Inflammatory macrophage treated with lipopolysaccharide for 1 hour (primary cell): ENCODE data around the gene AGBL4.
A peak's percentile ranks its signal among the peaks of the same experiment; 100 is the strongest.

Source experiments
- DNase-seq, 2 donors: peaks; one replicate each; pipeline ENCODE4 v3.0.0-alpha.2; 2020 to 2022

AGBL4 gene

DNA sequence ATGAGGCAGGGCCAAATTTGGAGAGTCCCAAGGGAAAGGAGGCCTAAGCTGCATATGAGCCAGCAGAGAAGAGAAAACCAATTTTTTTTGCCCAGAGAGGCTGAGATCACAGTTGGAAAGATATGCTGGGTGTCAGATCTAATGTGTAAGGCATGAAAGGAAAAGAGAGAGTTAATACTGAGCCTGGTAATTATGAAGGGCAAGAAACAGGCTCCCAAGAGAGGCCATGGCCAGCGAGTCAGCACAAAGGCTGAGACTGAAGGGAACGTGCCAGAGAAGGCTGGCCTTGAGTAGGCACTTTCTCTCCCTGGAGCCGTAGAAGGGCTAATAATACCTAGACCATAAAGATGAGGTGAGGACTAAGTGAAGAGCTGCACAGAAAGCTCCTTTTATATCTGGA lies 1215.3 kb downstream of the AGBL4 start:
- DNase-seq, result no peak

DNA sequence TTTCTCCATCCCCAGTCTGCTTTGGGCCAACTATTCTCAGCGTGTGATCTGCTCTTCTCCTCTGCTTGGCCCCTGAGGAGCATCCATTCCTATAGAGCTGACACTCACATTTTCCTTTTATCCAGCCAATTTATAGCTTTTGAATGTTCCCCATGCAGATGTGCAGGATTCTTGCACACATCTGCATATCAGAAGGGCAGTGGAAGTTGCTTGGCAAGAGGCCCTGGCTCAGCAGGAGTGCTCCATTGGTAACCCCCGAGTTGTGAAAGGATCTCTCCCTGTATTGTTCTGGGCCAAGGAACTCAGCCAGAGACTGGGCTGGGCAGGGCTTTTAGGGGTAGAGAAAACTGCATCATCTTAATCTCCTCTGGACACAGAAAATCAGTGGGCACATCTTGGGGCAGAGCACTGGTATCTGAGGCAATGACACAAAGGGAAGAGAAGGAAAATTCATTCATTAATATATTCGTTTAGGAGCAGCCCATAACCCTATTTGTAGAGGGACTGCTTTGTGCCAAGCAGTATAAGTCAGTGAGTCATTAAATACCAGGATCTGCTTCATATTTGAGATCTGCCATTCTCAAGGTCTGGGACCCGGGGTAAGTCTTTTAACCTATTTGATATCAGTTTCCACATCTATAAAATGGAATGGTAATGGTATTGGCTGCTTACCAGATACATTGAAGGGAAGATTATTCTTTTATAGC lies 1216.0 kb downstream of the AGBL4 start:
- no peak for DNase-seq

DNA sequence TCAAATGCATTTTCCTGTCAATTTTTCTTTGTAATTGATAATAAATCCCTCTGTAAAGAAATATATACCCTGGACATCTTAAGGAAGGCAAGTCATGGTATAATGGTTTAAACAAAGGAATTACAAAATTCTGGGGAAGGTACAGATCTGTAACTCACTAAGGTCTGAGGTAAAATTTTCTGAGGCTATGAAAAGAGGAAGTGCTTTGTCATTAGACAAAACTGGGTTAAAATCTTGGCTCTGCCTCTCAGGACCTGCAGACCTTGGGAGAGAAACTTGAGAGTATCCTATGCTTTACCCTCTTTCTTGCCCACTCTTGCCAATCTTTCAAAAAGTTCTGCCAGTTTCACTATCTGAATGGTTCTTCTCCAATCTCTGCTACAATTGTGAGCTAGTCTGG lies 1220.3 kb downstream of the AGBL4 start:
- DNase-seq, result no peak

DNA sequence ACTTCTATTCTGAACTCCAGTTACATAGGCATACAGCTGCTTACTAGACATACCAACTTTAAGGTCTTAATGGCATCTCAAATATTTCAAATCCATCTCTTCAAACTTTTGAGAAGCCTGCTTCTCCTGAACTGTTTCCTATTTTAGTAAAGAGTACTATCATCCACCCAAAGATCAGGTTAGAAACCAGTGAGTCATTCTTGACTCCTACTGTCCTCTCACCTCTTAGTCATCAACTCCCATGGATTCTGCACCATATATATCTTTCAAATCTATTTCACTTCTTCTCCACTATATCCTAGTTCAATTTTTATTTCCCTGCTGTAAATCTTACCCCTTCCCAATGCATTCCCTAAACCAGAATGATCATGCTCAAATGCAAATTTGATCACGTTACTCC lies 1228.9 kb downstream of the AGBL4 start:
- DNase-seq, result peak in 1 of 2 donors; percentile 18

DNA sequence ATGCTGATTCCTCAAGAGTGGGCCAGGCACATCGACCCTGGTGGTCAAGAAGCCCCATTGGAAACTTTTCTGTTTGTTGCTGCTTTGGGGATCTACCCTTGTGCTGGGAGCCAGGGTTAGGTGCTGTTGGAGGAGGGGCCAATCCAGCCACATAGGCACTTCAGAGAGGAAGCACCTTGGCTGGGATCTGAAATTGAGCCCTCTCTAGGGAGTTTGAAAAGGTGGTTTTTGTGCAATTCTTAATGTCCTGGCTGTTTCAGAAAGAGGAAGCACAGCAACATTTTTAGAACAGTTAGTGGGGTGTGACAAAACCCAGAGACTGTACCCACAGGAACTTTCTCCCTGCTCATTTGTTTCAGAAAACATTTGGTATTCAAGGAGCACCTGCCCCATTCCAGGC lies 1229.9 kb downstream of the AGBL4 start:
- no peak for DNase-seq

DNA sequence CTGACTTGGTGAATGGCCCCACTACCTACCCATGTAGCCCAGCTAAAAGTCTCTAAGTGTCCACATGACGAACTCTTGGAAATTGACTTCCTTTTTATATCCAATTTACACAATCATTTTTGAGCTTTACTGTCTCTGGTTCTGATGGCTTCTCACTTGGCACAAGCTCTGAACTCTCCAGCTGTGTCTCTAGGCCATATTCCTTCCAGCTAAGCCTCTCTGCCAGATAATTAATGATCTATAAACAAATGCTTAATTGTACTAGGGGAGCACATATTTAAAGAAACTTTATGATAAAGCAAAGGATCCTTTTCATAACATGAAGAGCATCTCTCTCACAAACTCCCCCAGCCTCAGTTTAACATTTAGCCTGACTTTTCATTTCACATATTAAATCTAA lies 1230.8 kb downstream of the AGBL4 start:
- DNase-seq, result no peak

DNA sequence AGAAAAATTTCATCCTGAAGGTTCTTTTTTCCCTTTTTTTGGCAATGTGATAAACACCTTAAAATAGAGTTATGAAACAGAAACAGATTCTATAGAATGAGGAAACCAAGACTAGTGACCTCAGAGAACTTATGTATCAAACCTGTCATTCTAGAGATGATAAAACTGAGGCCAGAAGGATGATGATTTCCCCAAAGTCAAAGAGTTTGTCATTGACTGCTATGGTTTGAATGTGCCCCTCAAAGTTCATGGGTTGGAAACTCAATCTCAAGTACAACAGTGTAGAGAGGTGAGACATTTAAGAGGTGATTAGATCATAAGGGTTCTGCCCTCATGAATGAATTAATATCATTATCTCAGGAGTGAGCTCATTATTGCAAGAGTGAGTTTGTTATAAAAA lies 1233.4 kb downstream of the AGBL4 start:
- DNase-seq, result peak in 1 of 2 donors; percentile 4

DNA sequence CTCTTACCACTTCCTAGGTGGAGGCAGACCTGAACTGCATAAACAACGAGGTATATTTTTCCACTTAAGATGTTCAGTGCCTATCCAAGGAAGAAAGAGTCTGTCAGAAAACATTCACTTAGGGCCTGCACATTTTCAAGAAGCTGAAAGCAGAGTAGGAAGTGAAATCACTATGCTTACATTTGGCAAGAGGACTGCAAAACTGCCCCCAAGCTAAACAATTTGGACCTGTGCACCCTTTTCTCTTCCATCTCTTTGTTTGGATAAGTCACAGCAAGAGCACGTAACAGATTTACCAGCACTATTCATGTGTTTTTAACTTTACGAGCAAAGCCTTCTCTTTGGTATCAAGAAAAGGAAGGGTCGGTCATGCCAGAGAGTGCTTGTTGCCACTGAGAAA lies 1233.9 kb downstream of the AGBL4 start:
- DNase-seq, result no peak

DNA sequence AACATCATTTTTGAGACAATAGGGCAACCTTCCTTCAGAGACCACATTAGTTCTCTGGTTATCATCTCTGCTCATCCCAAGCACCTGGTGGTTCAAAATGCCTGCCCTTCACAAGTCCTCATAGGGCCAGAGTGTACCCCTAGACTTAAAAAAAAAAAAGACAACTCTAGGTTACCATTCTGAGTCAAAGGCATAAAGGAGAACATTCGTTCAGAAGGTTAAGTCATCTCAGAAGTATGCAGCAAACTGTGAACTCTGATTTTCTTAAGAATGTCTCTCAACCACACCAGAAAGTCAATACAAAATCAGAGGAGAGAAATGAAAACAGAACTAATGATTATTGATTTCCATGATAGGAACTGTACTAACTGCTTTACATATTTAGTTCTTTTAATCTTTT lies 1237.9 kb downstream of the AGBL4 start:
- no peak for DNase-seq

DNA sequence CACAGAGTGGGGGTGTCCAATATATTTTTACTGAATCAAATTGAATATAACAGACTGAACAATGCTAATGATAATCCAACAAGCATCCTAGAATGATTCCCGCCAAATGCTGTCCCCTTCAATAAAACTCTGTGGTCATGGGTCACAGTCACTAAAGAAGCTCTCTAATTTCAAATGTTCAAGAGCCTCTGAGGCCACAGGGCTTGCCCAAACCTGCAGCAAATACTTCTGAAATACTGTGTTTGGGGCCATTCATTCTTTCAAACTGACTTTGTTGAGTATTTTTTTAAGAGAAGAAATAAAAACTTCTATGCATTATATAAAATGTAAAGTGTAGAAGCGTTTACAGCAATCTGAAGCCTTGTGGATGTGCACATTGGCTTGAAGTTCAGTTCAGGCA lies 1239.5 kb downstream of the AGBL4 start:
- DNase-seq, result no peak

DNA sequence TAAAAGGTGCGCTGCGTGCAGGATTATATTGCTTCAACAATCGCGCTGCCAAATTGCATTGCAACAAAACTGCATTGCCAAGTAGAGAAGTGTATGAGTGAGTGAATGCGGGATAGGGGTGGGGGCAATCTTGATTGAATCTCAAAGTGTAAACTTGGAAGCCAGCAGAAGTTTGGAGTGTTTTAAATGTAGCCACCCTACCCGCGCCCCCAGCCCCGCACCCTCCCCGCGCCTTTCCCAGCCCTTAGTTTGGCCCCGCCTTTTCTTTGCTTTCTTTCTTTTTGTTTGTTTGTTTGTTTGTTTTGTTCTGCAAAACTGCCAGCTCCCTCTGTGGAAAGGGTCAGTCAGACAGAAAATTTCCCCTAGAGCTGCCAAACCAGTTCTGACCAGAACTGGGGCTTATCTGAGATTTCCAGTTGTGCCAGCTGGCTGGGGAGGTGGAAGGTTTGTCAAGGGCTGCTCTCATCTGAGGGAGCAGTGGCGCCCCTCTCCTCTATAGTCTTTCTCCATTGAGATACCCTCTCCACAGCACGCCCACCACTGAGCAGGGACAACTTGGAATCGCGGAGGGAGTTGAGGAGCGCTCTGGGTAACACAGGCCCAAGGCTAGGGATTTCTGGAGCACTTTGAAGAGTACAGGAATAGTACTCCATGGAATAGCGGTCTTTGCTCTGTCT lies 1246.4 kb downstream of the AGBL4 start:
- DNase-seq, result no peak

DNA sequence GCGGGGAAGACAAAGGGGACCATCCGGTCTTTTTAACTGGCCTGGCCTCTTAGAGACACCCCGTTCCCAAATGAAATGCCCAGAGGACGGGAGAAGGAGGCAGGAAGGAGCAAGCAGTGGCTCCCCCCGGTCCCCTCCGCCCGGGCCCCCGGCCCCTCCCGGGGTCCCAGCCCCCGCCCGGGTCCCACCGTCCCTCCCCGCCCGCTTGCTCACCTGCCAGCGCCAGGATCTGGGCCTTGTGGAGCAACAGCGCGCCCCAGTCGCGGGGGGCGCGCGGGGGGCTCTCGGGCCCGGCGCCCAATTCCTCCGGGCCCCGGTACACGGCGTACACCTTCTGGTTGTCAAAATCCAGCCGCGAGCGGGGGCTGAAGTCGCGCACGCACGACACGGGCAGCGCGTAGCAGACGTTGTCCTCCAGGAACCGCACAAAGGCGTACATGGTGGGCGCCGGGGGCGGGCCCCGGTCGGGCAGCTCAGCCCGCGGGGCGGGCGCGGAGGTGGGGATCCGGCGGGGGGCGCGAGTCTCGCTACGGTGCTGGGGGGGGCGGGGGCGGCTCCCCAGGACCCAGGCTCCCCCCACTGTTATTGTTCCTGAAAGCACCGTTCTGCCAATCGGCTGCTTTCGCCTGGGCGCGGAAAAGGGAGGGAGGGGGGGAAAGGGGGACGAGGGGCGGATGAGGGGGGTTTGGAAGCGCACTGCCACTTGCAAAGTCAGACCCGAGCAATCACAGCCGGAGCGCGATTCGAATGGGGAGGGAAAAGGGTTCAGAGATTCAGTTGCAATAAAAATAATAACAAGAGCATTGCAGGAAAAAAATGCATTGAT lies 1247.1 kb downstream of the AGBL4 start, which contains the start of gene BEND5:
BEND5 (minus strand) TSS at position 499 of the 826 bp plus-strand sequence; CDS start at position 439, 60 bp downstream.
- DNase-seq, result no peak

DNA sequence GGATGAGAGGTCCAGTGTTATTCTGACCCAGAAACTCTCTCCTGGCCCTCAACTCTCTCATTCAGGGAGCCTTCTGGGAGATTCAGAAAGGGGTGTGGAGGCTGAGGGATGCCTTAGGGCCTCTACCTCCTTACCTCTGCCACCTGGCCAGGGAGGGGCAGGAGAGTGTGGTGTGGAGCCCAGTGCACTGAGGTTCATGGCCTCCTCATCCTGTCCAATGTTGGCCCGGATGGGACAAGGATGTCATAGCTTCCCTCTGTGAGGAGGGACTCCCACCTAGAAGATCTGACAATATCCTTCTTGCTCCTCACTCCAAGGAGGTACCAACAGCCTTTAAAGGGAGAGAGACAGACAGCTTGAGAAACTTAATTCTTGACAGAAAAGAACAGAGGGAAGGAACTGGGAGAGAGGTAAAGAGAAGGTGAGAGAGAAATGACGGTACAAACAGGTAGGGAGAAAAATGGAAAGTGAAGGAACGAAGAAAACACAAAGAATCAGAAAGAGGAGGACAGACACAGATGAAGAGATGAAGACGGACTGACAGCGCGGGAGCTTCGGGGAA lies 1247.8 kb downstream of the AGBL4 start:
- no peak for DNase-seq

DNA sequence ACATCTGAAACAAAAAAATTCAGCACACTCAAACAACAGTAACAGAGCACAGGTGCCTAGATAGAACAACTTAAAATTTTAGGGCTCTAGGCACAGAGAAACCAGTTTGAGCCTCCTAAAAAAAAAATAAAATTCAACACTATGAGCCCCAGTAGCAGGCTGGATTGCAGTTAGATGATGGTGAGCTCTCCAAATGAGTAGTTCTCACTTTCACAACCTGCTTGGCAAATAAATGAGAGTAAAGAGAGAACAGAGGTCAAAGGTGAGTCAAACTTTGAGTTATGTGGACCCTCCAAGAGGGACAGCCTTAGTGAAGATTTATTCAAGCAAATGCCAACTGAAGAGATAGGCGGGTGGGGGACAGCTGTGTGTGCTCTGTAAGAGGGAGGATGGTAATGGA lies 1250.6 kb downstream of the AGBL4 start:
- no peak for DNase-seq

DNA sequence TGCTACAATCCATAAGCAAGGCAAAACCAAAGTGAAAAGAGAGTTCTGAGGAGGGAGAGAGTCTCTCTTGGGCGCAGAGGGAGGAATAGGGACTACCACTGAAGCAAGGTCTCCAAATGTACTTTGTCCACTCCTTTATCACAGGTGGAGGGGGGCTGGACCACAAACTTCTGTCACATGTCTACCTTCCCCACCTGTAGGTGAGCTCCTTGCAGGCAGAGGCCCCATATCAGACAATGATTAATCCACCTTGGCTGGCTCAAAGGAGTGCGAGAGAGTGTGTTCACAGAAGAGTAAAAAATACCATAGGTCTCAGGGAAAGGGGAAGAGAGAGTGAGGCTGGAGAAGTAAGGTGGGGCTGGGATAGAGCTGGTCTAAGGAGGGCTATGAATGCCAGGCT lies 1251.5 kb downstream of the AGBL4 start:
- no peak for DNase-seq

DNA sequence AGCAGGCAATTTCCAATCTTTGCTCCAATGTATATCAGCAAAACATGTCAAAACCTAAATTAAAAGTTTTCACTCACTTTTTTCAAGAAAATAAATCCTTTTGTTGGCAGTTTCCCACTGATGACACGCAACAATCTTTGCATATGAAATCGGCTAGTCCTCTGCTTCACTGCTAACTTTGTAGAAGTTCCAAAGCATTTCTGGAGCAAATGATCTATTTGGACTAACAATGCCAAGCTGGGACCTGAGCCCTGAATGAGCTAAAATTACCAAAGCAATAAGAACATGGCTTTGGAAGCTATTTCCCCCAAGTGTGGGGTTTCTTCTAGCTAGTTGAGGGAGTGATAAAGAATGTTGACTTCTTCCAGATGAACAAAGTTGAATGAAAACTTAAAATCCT lies 1252.2 kb downstream of the AGBL4 start:
- no peak for DNase-seq

DNA sequence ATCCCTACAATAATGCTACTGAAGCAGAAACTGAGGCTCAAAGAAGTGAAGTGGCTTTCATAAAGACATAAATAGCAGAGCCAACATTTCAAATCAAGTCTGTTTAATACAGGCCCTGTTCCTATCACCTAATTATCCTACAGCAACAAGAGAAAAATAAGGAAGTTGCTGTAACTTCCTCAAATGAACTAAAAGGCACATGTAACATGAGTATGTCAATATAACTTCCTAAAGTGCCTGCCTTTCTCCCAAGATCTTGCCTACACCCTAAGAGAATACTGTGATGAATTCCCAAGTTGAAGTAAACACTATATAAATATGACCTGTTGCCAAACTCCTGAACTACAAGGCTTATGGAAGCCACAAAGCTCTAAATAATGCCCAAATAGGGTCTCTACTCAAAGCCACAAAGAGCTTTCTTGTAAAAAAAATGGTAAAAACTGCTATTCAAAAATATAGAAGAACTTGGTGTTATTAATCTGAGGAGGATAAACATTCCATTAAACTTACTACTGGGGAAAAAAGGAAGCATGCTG lies 1255.7 kb downstream of the AGBL4 start:
- peak; percentile 46 to 69 for DNase-seq

DNA sequence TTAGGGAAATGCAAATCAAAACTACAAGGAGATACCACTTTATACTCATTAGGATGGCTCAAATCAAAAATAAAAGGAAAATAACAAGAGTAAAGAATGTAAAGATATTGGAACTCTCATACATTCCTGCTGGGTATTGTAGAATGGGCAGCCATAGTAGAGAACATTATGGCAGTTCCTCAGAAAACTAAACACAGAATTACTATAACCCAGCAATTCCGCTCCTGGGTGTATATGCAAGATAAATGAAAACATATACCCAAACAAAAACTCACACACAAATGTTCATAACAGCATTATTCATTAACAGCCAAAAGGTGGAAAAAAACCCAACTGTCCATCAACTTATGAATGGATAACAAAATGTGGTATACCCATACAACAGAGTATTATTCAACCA lies 1258.4 kb downstream of the AGBL4 start:
- DNase-seq, result no peak

DNA sequence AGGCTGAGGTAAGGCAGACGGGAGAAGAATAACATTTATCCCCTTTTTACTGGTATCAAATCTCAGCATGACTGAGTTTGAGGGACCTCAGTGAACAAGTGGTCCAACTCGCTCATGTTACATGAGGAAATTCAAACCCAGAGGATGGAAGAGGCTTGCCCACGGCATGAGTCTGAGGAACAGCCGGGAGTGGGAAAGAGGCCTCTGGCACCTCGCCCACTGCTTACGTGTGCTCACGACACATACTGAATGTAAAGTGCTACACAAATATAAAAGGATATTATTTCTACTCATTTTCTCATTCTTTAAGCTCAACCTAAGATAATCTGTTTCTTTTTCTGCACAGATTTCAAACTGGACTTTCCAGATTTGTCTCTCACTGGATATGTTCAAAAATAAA lies 1261.8 kb downstream of the AGBL4 start:
- no peak for DNase-seq

DNA sequence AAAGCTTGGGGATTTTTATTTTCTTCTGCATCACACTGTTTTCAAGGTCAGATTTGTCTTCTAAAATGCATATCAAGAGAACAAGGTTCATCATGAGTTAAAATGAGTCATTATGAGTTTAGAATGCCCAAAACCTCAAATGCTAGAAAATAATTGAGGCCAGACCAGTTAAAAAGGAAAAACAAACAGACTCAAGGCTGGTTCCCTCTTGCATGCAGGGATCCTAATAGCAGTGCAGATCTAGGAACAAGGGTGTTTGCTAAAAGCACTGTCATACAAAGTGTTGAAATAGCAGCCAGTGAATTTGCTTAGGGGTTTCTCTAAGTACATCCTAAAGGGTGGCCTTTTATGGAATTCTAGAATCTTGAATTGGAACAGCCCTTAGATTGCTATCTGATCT lies 1262.3 kb downstream of the AGBL4 start:
- DNase-seq, result no peak

DNA sequence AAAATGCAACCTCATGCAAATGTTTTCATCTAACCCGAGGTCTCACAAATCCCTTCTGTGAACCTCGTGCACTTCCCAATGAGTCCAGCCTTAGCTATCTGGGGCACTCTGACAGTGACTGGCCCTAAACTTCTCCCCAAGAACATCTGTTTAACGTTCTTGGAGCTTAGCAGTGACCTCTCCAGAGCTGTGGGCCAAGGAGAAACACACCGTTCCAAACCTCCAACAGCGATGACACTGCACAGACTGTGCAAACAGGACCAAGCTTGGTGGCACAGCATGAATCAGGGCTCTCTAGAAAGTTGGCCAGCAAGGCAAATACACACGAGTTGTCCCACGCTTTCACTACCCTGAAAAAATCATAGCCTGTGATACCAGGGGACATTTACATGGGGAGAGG lies 1262.9 kb downstream of the AGBL4 start:
- no peak for DNase-seq

DNA sequence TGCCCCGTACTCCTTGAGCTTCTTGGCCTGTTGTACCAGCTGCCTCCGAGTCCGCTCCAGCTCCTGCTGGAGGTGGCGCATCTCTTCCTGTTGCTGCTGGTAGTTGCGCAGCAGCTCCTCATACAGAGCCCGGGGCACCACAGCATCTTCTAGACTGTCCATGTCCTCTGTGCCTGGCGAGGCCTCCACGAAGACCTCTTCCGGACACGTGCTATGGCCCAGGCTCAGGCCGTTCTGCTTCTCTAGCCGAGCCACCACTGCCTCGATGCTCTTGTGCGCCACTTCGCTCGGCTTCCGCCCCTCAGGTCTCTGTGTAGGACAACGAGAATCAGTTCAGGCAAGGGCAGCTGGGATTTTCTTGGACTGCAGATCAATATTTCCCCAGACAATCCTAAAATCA lies 1264.8 kb downstream of the AGBL4 start:
- DNase-seq, result no peak

DNA sequence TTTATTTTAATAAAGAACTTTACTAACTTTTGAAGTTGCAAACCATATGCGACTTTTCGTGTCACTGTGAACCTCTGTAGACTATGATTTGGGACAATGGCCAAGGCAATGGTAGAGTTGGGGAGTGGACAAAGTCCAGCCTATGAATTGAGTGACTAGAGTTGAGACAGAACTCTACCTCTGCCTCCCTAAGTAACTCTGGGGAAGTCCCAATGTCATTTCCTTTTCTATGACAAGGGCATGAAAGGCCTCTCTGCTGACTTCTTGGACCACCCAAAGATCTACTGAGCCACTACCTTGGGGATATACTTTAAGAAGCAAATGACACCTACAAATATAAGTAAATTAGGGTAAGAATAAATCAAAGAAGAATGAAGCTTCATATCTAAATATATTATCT lies 1266.4 kb downstream of the AGBL4 start:
- DNase-seq, result no peak
